GM23338 (cell line): ENCODE results near the gene KIF17.

Source experiments
- CTCF ChIP-seq, 2 experiments: fragments of 200-600 bp in 1 of 2; sonication (generic) in 1 of 2; conservative IDR thresholded peaks; 2 replicates each; pipeline versions ENCODE4 v1.5.1 to v1.6.1; 2016 to 2017; ENCODE audit warnings: antibody characterized with exemption in 2 of 2, low read depth in 2 of 2, mild to moderate bottlenecking in 2 of 2, moderate library complexity in 1 of 2
- EZH2 ChIP-seq: fragments of 200-600 bp; sonication (generic); IDR thresholded peaks from one replicate; pipeline ENCODE4 v1.8.0; 2017; ENCODE audit warnings: antibody characterized with exemption, mild to moderate bottlenecking, low read depth; ENCODE audit not compliant: unreplicated experiment
- EZH2phosphoT487 ChIP-seq: fragments of 200-600 bp; sonication (generic); IDR thresholded peaks from one replicate; pipeline ENCODE4 v1.8.1; 2018; ENCODE audit warnings: antibody characterized with exemption; ENCODE audit not compliant: unreplicated experiment
- JUNB ChIP-seq: IDR thresholded peaks from one replicate; pipeline ENCODE4 v1.6.1; 2016; ENCODE audit warnings: antibody characterized with exemption; ENCODE audit not compliant: unreplicated experiment
- POLR2AphosphoS5 ChIP-seq: IDR thresholded peaks from 2 replicates; pipeline ENCODE4 v1.6.1; 2016; ENCODE audit warnings: antibody characterized with exemption, low read depth
- STAT1 ChIP-seq: IDR thresholded peaks from one replicate; pipeline ENCODE4 v1.6.1; 2016; ENCODE audit warnings: antibody characterized with exemption; ENCODE audit not compliant: unreplicated experiment
- ZNF114 ChIP-seq: fragments of 250-450 bp; sonication (Bioruptor Pico); IDR thresholded peaks from 2 replicates; pipeline ENCODE4 v1.5.0; 2020; ENCODE audit warnings: mild to moderate bottlenecking, moderate library complexity
- ZNF331 ChIP-seq: fragments of 250-450 bp; sonication (Bioruptor Pico); IDR thresholded peaks from 2 replicates; pipeline ENCODE4 v1.5.0; 2020; ENCODE audit warnings: low read depth, mild to moderate bottlenecking, moderate library complexity
- TF ChIP-seq, protein P1 (sequence below): IDR thresholded peaks from 2 replicates; pipeline ENCODE4 v1.6.1; 2016; ENCODE audit warnings: antibody characterized with exemption
- TF ChIP-seq, protein P2 (sequence below): IDR thresholded peaks from one replicate; pipeline ENCODE4 v1.6.1; 2018; ENCODE audit warnings: antibody characterized with exemption; ENCODE audit not compliant: unreplicated experiment

GRCh38 chr1:20657024-20657423, 60.8 kb downstream of the KIF17 start:
- TF ChIP-seq CTCF (conservative IDR thresholded peaks at IDR 0.05; ENCODE audit: low read depth in 2 of 2): no peak
- no peak for TF ChIP-seq POLR2AphosphoS5
- TF ChIP-seq, protein P1, sequence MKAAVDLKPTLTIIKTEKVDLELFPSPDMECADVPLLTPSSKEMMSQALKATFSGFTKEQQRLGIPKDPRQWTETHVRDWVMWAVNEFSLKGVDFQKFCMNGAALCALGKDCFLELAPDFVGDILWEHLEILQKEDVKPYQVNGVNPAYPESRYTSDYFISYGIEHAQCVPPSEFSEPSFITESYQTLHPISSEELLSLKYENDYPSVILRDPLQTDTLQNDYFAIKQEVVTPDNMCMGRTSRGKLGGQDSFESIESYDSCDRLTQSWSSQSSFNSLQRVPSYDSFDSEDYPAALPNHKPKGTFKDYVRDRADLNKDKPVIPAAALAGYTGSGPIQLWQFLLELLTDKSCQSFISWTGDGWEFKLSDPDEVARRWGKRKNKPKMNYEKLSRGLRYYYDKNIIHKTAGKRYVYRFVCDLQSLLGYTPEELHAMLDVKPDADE: no peak
- no peak for TF ChIP-seq EZH2
- TF ChIP-seq ZNF331 (CRISPR knock-in tag): no peak
- TF ChIP-seq JUNB: no peak
- TF ChIP-seq, protein P2, sequence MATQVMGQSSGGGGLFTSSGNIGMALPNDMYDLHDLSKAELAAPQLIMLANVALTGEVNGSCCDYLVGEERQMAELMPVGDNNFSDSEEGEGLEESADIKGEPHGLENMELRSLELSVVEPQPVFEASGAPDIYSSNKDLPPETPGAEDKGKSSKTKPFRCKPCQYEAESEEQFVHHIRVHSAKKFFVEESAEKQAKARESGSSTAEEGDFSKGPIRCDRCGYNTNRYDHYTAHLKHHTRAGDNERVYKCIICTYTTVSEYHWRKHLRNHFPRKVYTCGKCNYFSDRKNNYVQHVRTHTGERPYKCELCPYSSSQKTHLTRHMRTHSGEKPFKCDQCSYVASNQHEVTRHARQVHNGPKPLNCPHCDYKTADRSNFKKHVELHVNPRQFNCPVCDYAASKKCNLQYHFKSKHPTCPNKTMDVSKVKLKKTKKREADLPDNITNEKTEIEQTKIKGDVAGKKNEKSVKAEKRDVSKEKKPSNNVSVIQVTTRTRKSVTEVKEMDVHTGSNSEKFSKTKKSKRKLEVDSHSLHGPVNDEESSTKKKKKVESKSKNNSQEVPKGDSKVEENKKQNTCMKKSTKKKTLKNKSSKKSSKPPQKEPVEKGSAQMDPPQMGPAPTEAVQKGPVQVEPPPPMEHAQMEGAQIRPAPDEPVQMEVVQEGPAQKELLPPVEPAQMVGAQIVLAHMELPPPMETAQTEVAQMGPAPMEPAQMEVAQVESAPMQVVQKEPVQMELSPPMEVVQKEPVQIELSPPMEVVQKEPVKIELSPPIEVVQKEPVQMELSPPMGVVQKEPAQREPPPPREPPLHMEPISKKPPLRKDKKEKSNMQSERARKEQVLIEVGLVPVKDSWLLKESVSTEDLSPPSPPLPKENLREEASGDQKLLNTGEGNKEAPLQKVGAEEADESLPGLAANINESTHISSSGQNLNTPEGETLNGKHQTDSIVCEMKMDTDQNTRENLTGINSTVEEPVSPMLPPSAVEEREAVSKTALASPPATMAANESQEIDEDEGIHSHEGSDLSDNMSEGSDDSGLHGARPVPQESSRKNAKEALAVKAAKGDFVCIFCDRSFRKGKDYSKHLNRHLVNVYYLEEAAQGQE: no peak
- TF ChIP-seq EZH2phosphoT487: no peak
- no peak for TF ChIP-seq ZNF114
- no peak for TF ChIP-seq STAT1
